IgD-negative memory B cell (primary cell): ENCODE results near the gene GPR137B. TPM values are rescaled to one million over a fixed set of nuclear protein-coding genes. Genes with fewer than 3 reads are reported as not detected.

ENCODE experiments used
- H3K27ac Mint-ChIP-seq, 3 donors: one replicate each; pipeline ENCODE4 v1.8.0; 2020 to 2022; ENCODE audit warnings: mild to moderate bottlenecking in 3 of 3, mixed read lengths in 3 of 3, moderate library complexity in 1 of 3
- H3K27me3 Mint-ChIP-seq: one replicate; pipeline ENCODE4 v1.8.0; 2021; ENCODE audit warnings: mixed read lengths
- H3K36me3 Mint-ChIP-seq: one replicate; pipeline ENCODE4 v1.8.0; 2020; ENCODE audit warnings: mild to moderate bottlenecking, mixed read lengths
- H3K4me1 Mint-ChIP-seq, 3 donors: one replicate each; pipeline ENCODE4 v1.8.0; 2020 to 2022; ENCODE audit warnings: mixed read lengths in 3 of 3, mild to moderate bottlenecking in 1 of 3
- H3K4me3 Mint-ChIP-seq, 4 donors: one replicate each; pipeline ENCODE4 v1.8.0; 2020 to 2022; ENCODE audit warnings: mild to moderate bottlenecking in 4 of 4, mixed read lengths in 4 of 4, moderate library complexity in 3 of 4
- H3K9me3 Mint-ChIP-seq, 3 donors: one replicate each; pipeline ENCODE4 v1.8.0; 2020 to 2021; ENCODE audit warnings: mixed read lengths in 3 of 3, mild to moderate bottlenecking in 1 of 3
- polyA plus RNA-seq: library from polyadenylated mRNA; unstranded; fragments of 300-500 nt; fragmentation: Illumina TruSeq; gene quantifications from one replicate; pipeline ENCODE4 v1.2.3, GENCODE V29; 2021

GPR137B gene
- polyA plus RNA-seq, 1 donor from 2014 or later: 1.9 TPM

- Mint-ChIP-seq H3K9me3 (no peaks in the 10 kb centered on the region), H3K4me3 (no peak overlapping the region), H3K36me3 (no peaks in the 10 kb centered on the region), H3K27me3 (peaks cover 2% of the 10 kb centered on the region), H3K27ac (no peak overlapping the region), H3K4me1 (peaks cover 0 to 2% (median 2%) of the 10 kb centered on the region in 3 donors)
These were observed 34.2 kb upstream of the GPR137B start for GRCh38 chr1:236108027-236108648.

GRCh38 chr1:236110137-236110536 lies 32.2 kb upstream of the GPR137B start:
- Mint-ChIP-seq H3K9me3 (no peaks in the 10 kb centered on the region), H3K27ac (no peak overlapping the region), H3K4me1 (no peaks in the 10 kb centered on the region), H3K4me3 (no peak overlapping the region), H3K27me3 (peaks cover 1% of the 10 kb centered on the region), H3K36me3 (no peaks in the 10 kb centered on the region)

- Mint-ChIP-seq H3K36me3 (no peaks in the 10 kb centered on the region), H3K27ac (no peak overlapping the region), H3K4me1 (no peaks in the 10 kb centered on the region), H3K27me3 (peaks cover 1% of the 10 kb centered on the region), H3K4me3 (peak overlapping the region in 1 of 4 donors; percentile 13), H3K9me3 (no peaks in the 10 kb centered on the region)
These were observed 30.6 kb upstream of the GPR137B start for GRCh38 chr1:236111527-236112331.

GRCh38 chr1:236112332-236112627 lies 30.1 kb upstream of the GPR137B start:
- Mint-ChIP-seq H3K27me3 (peaks cover 1% of the 10 kb centered on the region), H3K4me3 (no peak overlapping the region), H3K4me1 (no peaks in the 10 kb centered on the region), H3K36me3 (no peaks in the 10 kb centered on the region), H3K9me3 (no peaks in the 10 kb centered on the region), H3K27ac (no peak overlapping the region)

- Mint-ChIP-seq H3K9me3 (no peaks in the 10 kb centered on the region), H3K4me1 (no peaks in the 10 kb centered on the region), H3K36me3 (no peaks in the 10 kb centered on the region), H3K27ac (no peak overlapping the region), H3K4me3 (no peak overlapping the region), H3K27me3 (peaks cover 1% of the 10 kb centered on the region)
These were observed 28.9 kb upstream of the GPR137B start for GRCh38 chr1:236113324-236114032.

- H3K4me3 Mint-ChIP-seq: no peak overlapping the region
These were observed 28.1 kb upstream of the GPR137B start for GRCh38 chr1:236114076-236114747.

GRCh38 chr1:236117710-236118109 lies 24.6 kb upstream of the GPR137B start:
- Mint-ChIP-seq H3K4me1 (peaks cover 8 to 17% (median 15%) of the 10 kb centered on the region in 3 donors), H3K27ac (no peak overlapping the region), H3K4me3 (no peak overlapping the region), H3K36me3 (no peaks in the 10 kb centered on the region), H3K27me3 (peaks cover 4% of the 10 kb centered on the region), H3K9me3 (no peaks in the 10 kb centered on the region)

More at GRCh38 chr1:236114076-236114747, 28.1 kb upstream of the GPR137B start:
- Mint-ChIP-seq H3K4me1 (no peaks in the 10 kb centered on the region), H3K36me3 (no peaks in the 10 kb centered on the region), H3K27ac (no peak overlapping the region), H3K27me3 (peaks cover 1% of the 10 kb centered on the region), H3K9me3 (no peaks in the 10 kb centered on the region)

- Mint-ChIP-seq H3K9me3 (no peaks in the 10 kb centered on the region), H3K27ac (no peak overlapping the region), H3K36me3 (no peaks in the 10 kb centered on the region), H3K4me3 (no peak overlapping the region), H3K4me1 (peaks cover 8 to 18% (median 15%) of the 10 kb centered on the region in 3 donors), H3K27me3 (peaks cover 3% of the 10 kb centered on the region)
These were observed 22.3 kb upstream of the GPR137B start for GRCh38 chr1:236119943-236120484.

GRCh38 chr1:236120721-236121153 lies 21.6 kb upstream of the GPR137B start:
- H3K4me3 Mint-ChIP-seq: peak overlapping the region; percentile 7 to 84 (median 78)
- no peaks in the 10 kb centered on the region for H3K9me3 Mint-ChIP-seq
- no peak overlapping the region for H3K27ac Mint-ChIP-seq
- peaks cover 3% of the 10 kb centered on the region for H3K27me3 Mint-ChIP-seq
- H3K4me1 Mint-ChIP-seq: peaks cover 8 to 18% (median 15%) of the 10 kb centered on the region in 3 donors
- no peaks in the 10 kb centered on the region for H3K36me3 Mint-ChIP-seq

- Mint-ChIP-seq H3K36me3 (no peaks in the 10 kb centered on the region), H3K4me3 (peak overlapping the region in 1 of 4 donors; percentile 20), H3K27me3 (peaks cover 6% of the 10 kb centered on the region), H3K4me1 (peaks cover 8 to 18% (median 15%) of the 10 kb centered on the region in 3 donors), H3K27ac (no peak overlapping the region), H3K9me3 (no peaks in the 10 kb centered on the region)
These were observed 20.2 kb upstream of the GPR137B start for GRCh38 chr1:236122176-236122575.

- H3K4me1 Mint-ChIP-seq: peaks cover 8 to 18% (median 15%) of the 10 kb centered on the region in 3 donors
- H3K27me3 Mint-ChIP-seq: peaks cover 6% of the 10 kb centered on the region
- H3K4me3 Mint-ChIP-seq: no peak overlapping the region
- H3K27ac Mint-ChIP-seq: no peak overlapping the region
- H3K9me3 Mint-ChIP-seq: no peaks in the 10 kb centered on the region
- H3K36me3 Mint-ChIP-seq: no peaks in the 10 kb centered on the region
These were observed 18.8 kb upstream of the GPR137B start for GRCh38 chr1:236123563-236123962.

- H3K4me3 Mint-ChIP-seq: no peak overlapping the region
- H3K4me1 Mint-ChIP-seq: peaks cover 8 to 22% (median 17%) of the 10 kb centered on the region in 3 donors
- H3K27ac Mint-ChIP-seq: no peak overlapping the region
- peaks cover 10% of the 10 kb centered on the region for H3K27me3 Mint-ChIP-seq
- H3K9me3 Mint-ChIP-seq: no peaks in the 10 kb centered on the region
- peaks cover 3% of the 10 kb centered on the region for H3K36me3 Mint-ChIP-seq
These were observed 17.4 kb upstream of the GPR137B start for GRCh38 chr1:236124965-236125364.

GRCh38 chr1:236127045-236127444 lies 15.3 kb upstream of the GPR137B start:
- no peak overlapping the region for H3K4me3 Mint-ChIP-seq
- peaks cover 3 to 7% (median 3%) of the 10 kb centered on the region in 3 donors for H3K4me1 Mint-ChIP-seq
- no peaks in the 10 kb centered on the region for H3K9me3 Mint-ChIP-seq
- no peak overlapping the region for H3K27ac Mint-ChIP-seq
- H3K36me3 Mint-ChIP-seq: peaks cover 3% of the 10 kb centered on the region
- H3K27me3 Mint-ChIP-seq: peaks cover 9% of the 10 kb centered on the region

GRCh38 chr1:236128646-236129178 lies 13.6 kb upstream of the GPR137B start:
- Mint-ChIP-seq H3K4me1 (peaks cover 0 to 4% (median 3%) of the 10 kb centered on the region in 3 donors), H3K9me3 (no peaks in the 10 kb centered on the region), H3K4me3 (peak overlapping the region in 1 of 4 donors; percentile 21), H3K27me3 (peaks cover 7% of the 10 kb centered on the region), H3K27ac (no peak overlapping the region), H3K36me3 (peaks cover 3% of the 10 kb centered on the region)
